Neural progenitor cell (in vitro differentiated cells): ENCODE results near the gene OR2T8.

ENCODE experiments used
- CTCF ChIP-seq: fragments of 200-600 bp; sonication (generic); IDR thresholded peaks from 2 replicates; pipeline ENCODE4 v1.5.1; 2017; ENCODE audit warnings: antibody characterized with exemption, mild to moderate bottlenecking
- EZH2 ChIP-seq: fragments of 200-600 bp; sonication (generic); IDR thresholded peaks from 2 replicates; pipeline ENCODE4 v1.6.1; 2017; ENCODE audit warnings: antibody characterized with exemption, mild to moderate bottlenecking, moderate library complexity

DNA sequence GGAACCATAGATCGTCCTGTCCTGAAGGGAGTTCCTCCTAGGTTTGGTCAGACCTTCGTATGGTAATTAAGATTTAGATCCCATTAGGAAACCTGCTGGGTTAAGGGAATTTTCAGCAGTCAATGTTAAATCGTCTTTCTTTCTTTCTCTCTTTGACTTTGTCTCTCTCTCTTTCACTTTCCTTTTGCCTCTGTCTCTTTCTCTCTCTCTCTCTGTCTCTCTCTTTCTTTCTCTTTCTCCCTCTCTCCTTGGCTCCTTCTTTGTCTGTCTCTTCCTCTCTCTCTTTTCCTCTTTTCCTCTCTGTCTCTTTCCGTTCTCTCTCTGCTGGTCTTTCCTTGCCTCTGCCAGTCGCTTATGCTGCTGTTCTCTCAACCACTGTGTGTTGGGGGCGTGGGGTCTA is 15.9 kb upstream of the OR2T8 start:
- TF ChIP-seq CTCF: no peak
- no peak for TF ChIP-seq EZH2
